Suprapubic skin (tissue), 3 donors: Measurements from ENCODE around the gene CSMD2.

ENCODE experiments used
- EP300 ChIP-seq: sonication (generic); formaldehyde crosslinking; IDR thresholded peaks from one replicate; pipeline ENCODE4 v1.6.1; 2017; ENCODE audit warnings: antibody characterized with exemption
- POLR2A ChIP-seq, 2 donors: fragments of 450-650 bp; IDR thresholded peaks; one replicate each; pipeline ENCODE4 v1.6.1; 2017; ENCODE audit warnings: antibody characterized with exemption in 2 of 2, mild to moderate bottlenecking in 2 of 2, moderate library complexity in 2 of 2
- TF ChIP-seq, protein P1 (sequence below), 2 donors: fragments of 200-600 bp in 1 of 2; fragments of 450-650 bp in 1 of 2; sonication (generic) in 1 of 2; IDR thresholded peaks; one replicate each; pipeline ENCODE4 v1.5.1; 2016 to 2019; ENCODE audit warnings: antibody characterized with exemption in 2 of 2, mild to moderate bottlenecking in 1 of 2, moderate library complexity in 1 of 2

DNA sequence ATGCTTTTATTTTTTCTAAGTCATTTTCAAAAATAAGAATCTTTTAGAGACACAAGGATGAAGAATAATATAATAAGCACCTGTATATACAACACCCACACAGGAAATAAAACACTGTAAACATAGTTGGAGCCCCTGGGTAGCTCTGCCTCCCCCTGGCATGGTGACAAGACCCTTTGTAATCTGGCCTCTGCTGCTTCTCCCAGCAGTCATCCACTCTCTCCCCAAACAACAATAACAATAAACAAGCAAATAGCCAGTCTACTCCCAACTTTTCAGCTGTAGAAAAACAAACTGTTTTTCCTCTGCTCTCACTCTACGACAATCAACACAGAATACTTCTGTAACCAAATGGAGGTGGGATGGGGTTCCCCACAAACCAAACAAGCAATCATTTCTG is 110.1 kb downstream of the CSMD2 start:
- TF ChIP-seq, protein P1, sequence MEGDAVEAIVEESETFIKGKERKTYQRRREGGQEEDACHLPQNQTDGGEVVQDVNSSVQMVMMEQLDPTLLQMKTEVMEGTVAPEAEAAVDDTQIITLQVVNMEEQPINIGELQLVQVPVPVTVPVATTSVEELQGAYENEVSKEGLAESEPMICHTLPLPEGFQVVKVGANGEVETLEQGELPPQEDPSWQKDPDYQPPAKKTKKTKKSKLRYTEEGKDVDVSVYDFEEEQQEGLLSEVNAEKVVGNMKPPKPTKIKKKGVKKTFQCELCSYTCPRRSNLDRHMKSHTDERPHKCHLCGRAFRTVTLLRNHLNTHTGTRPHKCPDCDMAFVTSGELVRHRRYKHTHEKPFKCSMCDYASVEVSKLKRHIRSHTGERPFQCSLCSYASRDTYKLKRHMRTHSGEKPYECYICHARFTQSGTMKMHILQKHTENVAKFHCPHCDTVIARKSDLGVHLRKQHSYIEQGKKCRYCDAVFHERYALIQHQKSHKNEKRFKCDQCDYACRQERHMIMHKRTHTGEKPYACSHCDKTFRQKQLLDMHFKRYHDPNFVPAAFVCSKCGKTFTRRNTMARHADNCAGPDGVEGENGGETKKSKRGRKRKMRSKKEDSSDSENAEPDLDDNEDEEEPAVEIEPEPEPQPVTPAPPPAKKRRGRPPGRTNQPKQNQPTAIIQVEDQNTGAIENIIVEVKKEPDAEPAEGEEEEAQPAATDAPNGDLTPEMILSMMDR (IDR thresholded peaks at IDR 0.05) = no peak
- no peak for TF ChIP-seq EP300
- TF ChIP-seq POLR2A (IDR thresholded peaks at IDR 0.05) = no peak
